Prostate gland (tissue), 2 donors: ENCODE measurements around the gene SLC17A8. TPM values are rescaled to one million over a fixed set of nuclear protein-coding genes. Genes with fewer than 3 reads are reported as not detected.

Source experiments
- DNase-seq: peaks from one replicate; pipeline ENCODE4 v3.0.0-alpha.2; 2019; ENCODE audit warnings: low spot score
- H3K27ac ChIP-seq, 2 donors: fragments of 200-600 bp; sonication (generic); 2 replicates each; pipeline ENCODE4 v1.5.1; 2017 to 2019
- H3K27me3 ChIP-seq: fragments of 200-600 bp; sonication (generic); replicated peaks from 2 replicates; pipeline ENCODE4 v1.5.1; 2019; ENCODE audit not compliant: insufficient read depth
- H3K36me3 ChIP-seq, 2 donors: fragments of 200-600 bp; sonication (generic); 1 replicate in 1 of 2; 2 replicates in 1 of 2; pipeline versions ENCODE4 v1.5.1 to v1.8.1; 2017 to 2019
- H3K4me1 ChIP-seq: fragments of 200-600 bp; sonication (generic); replicated peaks from 2 replicates; pipeline ENCODE4 v1.5.1; 2019
- H3K4me3 ChIP-seq, 2 donors: fragments of 200-600 bp; sonication (generic); 2 replicates each; pipeline ENCODE4 v1.5.1; 2017 to 2019
- H3K9me3 ChIP-seq: fragments of 200-600 bp; sonication (generic); 2 replicates; pipeline ENCODE4 v1.5.1; 2017
- POLR2A ChIP-seq: fragments of 450-650 bp; IDR thresholded peaks from one replicate; pipeline ENCODE4 v1.6.1; 2016; ENCODE audit warnings: antibody characterized with exemption, mild to moderate bottlenecking
- POLR2AphosphoS5 ChIP-seq: sonication (generic); formaldehyde crosslinking; IDR thresholded peaks from one replicate; pipeline ENCODE4 v1.6.1; 2017; ENCODE audit warnings: antibody characterized with exemption
- WGBS: methylation state at CpG from one replicate; pipeline ENCODE4 v1.1.5; 2018; 5-methylcytosine and 5-hydroxymethylcytosine counted together
- intact Hi-C: fragments of 100-400 bp; cut with DNase I; formaldehyde crosslinking; loops from one replicate; pipeline ENCODE4 v1.14.2; 2022
- total RNA-seq, 2 donors: library from RNA; depleted of rRNA; stranded (reverse); fragments of >200 nt; gene quantifications; one replicate each; pipeline ENCODE4 v1.1.0, GENCODE V29; 2016
- TF ChIP-seq, protein P1 (sequence below), 4 experiments: fragments of 200-600 bp in 2 of 4; fragments of 450-650 bp in 2 of 4; sonication (generic) in 2 of 4; IDR thresholded peaks; 1 replicate in 3 of 4; 2 replicates in 1 of 4; pipeline ENCODE4 v1.5.1; 2016 to 2019; ENCODE audit warnings: antibody characterized with exemption in 4 of 4, mild to moderate bottlenecking in 2 of 4, moderate library complexity in 2 of 4

Gene SLC17A8
- total RNA-seq, 2 donors from 2014 or later, result not detected

DNA sequence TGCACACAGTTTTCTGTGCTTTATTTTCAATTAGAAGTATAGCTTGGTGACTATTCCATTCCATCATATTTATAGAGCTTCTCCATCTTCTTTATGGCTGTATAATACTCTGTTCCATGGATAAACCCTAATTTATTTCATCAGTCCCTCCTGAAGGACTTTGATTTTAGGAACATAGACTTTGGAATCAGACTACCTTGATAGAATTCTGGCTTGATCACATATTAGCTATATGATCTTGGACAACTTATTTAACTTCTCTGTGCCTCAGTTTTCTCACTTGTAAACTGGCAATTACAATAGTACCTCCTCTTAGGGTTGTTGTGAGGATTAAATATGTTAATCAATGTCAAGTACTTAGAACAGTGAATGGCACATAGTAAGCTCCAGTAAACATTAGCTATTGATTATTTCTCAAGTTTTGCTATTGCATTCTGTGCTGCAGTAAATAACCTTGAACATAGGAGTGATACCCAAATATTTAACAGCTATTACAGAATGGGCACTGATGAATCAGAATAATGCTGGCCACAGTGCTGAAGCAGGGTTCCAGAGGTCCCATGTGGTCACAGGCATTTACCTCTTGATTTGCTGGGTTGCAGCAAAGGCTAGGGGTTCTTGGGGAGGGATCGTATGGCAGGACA is 104.6 kb downstream of the SLC17A8 start:
- WGBS, result 86% methylated on average over 1 of the region's 1 CpG
- no peak for DNase-seq
- intact Hi-C loops, result no loop called here
- Histone ChIP-seq H3K4me1 (no peaks in the 10 kb centered on the region), H3K4me3 (no peak overlapping the region), H3K36me3 (no peaks in the 10 kb centered on the region), H3K9me3 (no peaks in the 10 kb centered on the region), H3K27ac (no peak overlapping the region), H3K27me3 (no peaks in the 10 kb centered on the region)
- no peak for TF ChIP-seq POLR2AphosphoS5

DNA sequence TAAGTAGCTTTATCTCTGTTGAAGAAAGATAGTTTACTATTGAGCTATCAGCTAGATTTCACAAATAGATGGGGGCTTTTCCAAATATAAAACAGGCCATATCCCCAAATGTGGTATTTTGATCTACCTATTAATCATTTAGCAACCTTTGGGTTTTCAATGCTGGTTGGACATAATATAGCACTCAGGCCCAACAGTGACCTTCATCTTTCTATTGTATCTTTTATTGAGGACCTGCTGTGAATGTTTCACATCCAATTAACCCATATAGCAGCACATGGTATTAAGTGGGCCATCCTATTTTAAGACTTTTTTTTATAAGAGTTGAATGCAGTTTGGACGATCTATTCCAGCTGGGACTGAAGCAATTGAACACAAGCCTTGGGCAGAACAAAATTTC is 106.8 kb downstream of the SLC17A8 start:
- Histone ChIP-seq H3K27ac (no peak overlapping the region), H3K4me1 (no peaks in the 10 kb centered on the region), H3K27me3 (no peaks in the 10 kb centered on the region), H3K36me3 (no peaks in the 10 kb centered on the region), H3K9me3 (no peaks in the 10 kb centered on the region), H3K4me3 (no peak overlapping the region)
- TF ChIP-seq, protein P1, sequence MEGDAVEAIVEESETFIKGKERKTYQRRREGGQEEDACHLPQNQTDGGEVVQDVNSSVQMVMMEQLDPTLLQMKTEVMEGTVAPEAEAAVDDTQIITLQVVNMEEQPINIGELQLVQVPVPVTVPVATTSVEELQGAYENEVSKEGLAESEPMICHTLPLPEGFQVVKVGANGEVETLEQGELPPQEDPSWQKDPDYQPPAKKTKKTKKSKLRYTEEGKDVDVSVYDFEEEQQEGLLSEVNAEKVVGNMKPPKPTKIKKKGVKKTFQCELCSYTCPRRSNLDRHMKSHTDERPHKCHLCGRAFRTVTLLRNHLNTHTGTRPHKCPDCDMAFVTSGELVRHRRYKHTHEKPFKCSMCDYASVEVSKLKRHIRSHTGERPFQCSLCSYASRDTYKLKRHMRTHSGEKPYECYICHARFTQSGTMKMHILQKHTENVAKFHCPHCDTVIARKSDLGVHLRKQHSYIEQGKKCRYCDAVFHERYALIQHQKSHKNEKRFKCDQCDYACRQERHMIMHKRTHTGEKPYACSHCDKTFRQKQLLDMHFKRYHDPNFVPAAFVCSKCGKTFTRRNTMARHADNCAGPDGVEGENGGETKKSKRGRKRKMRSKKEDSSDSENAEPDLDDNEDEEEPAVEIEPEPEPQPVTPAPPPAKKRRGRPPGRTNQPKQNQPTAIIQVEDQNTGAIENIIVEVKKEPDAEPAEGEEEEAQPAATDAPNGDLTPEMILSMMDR (IDR thresholded peaks at IDR 0.05), result no peak
- TF ChIP-seq POLR2A (no peak), POLR2AphosphoS5 (no peak)
- intact Hi-C loops, result no loop called here
- DNase-seq, result no peak
- WGBS, result 43% methylated on average over 1 of the region's 1 CpG

GRCh38 chr12:100464529-100464928 is 107.7 kb downstream of the SLC17A8 start:
- Histone ChIP-seq H3K4me3 (no peak overlapping the region), H3K27me3 (no peaks in the 10 kb centered on the region), H3K36me3 (no peaks in the 10 kb centered on the region), H3K27ac (no peak overlapping the region), H3K4me1 (no peaks in the 10 kb centered on the region), H3K9me3 (no peaks in the 10 kb centered on the region)
- DNase-seq, result no peak
- TF ChIP-seq POLR2A, result no peak
- TF ChIP-seq, protein P1 (IDR thresholded peaks at IDR 0.05), result no peak
- TF ChIP-seq POLR2AphosphoS5, result no peak
- WGBS, result 56% methylated on average over 1 of the region's 1 CpG
- intact Hi-C loops, result no loop called here

GRCh38 chr12:100468126-100468525 is 111.3 kb downstream of the SLC17A8 start:
- no peak overlapping the region for H3K27ac ChIP-seq
- H3K36me3 ChIP-seq, result no peaks in the 10 kb centered on the region
- DNase-seq, result no peak
- H3K27me3 ChIP-seq, result no peaks in the 10 kb centered on the region
- intact Hi-C loops, result no loop called here
- TF ChIP-seq POLR2A, result no peak
- no peak for TF ChIP-seq POLR2AphosphoS5
- TF ChIP-seq, protein P1 (IDR thresholded peaks at IDR 0.05), result no peak
- no peaks in the 10 kb centered on the region for H3K9me3 ChIP-seq
- H3K4me3 ChIP-seq, result no peak overlapping the region
- H3K4me1 ChIP-seq, result no peaks in the 10 kb centered on the region

Other genes with a start within 250 kb of the SLC17A8 start
- 10 to 100 TPM; 20.4 to 24.8 TPM for gene BLTP3B, start 214.2 kb upstream of the SLC17A8 start, total RNA-seq
- 10 to 100 TPM; 10.3 to 32.6 TPM for gene ACTR6, start 156.3 kb upstream of the SLC17A8 start, total RNA-seq
- gene DEPDC4, start 90.0 kb upstream of the SLC17A8 start, total RNA-seq, result 10 to 100 TPM in 1 of 2 donors, 1 to 10 TPM in 1; 5.5 to 18.0 TPM
- gene SCYL2, start 89.9 kb upstream of the SLC17A8 start, total RNA-seq, result 10 to 100 TPM; 54.4 to 63.7 TPM
- not detected for gene NR1H4, start 116.8 kb downstream of the SLC17A8 start, total RNA-seq
- gene GAS2L3, start 216.6 kb downstream of the SLC17A8 start, total RNA-seq, result 1 to 10 TPM in 1 of 2 donors, under 1 TPM in 1; 0.18 to 4.6 TPM